Measurements from ENCODE around the gene ME3. TPM values are rescaled to one million over a fixed set of nuclear protein-coding genes. Genes with fewer than 3 reads are reported as not detected.

ME3 gene
- total RNA-seq, 2 experiments from 2014 or later: not detected

DNA sequence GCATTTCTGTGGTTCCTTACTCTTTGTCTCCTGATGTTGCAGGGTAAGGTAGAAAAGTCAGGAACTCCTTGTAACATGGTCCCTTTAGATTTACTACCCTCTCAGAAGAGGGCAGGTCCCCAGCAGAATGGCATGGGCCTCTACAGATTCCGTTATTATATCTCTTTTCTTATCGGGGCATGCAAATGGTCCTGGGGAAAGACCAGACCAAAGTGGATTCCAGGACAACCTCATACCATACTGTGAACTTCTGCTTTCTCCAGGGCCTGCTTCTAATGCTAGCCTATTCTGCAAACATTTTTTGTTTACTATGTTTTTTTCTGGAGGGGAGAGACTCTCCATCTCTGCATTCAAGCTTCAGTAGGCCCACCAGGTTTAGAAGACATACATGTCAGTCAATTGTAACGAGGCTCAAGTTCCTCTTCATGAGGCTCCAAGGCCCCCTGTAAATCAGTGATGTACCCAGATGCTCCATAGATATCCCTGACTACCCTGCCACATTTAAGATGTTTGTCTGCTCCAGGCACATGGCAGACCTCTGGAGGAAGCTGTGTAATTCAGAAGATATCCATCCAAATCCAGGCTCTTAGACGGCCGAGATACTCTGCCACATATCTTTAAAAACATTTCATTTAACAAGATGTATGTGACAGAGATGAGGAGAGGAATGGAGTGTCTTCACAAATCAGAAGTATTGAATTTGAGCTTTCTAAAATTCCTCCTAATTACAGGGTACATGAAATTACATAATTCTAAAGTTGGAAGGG, 8.5 kb upstream of the ME3 start:
- TF ChIP-seq, protein P1, sequence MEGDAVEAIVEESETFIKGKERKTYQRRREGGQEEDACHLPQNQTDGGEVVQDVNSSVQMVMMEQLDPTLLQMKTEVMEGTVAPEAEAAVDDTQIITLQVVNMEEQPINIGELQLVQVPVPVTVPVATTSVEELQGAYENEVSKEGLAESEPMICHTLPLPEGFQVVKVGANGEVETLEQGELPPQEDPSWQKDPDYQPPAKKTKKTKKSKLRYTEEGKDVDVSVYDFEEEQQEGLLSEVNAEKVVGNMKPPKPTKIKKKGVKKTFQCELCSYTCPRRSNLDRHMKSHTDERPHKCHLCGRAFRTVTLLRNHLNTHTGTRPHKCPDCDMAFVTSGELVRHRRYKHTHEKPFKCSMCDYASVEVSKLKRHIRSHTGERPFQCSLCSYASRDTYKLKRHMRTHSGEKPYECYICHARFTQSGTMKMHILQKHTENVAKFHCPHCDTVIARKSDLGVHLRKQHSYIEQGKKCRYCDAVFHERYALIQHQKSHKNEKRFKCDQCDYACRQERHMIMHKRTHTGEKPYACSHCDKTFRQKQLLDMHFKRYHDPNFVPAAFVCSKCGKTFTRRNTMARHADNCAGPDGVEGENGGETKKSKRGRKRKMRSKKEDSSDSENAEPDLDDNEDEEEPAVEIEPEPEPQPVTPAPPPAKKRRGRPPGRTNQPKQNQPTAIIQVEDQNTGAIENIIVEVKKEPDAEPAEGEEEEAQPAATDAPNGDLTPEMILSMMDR (conservative IDR thresholded peaks at IDR 0.05; ENCODE audit: low read length): no peak
- TF ChIP-seq EZH2phosphoT487 (IDR thresholded peaks at IDR 0.05; ENCODE audit: borderline replicate concordance, low read depth, low read length): no peak
- Histone ChIP-seq H4K20me1 (ENCODE audit: insufficient read depth, low read length) (no peaks in the 10 kb centered on the region), H3K79me2 (ENCODE audit: insufficient read depth, low read depth, low read length) (no peaks in the 10 kb centered on the region), H3K27ac (ENCODE audit: low read depth, low read length, poor library complexity, severe bottlenecking) (no peak overlapping the region), H3K4me2 (ENCODE audit: low read length) (no peak overlapping the region), H2AFZ (ENCODE audit: low read length) (no peak overlapping the region), H3K9me2 (ENCODE audit: insufficient read depth, low read length) (no peaks in the 10 kb centered on the region), H3K4me1 (ENCODE audit: insufficient read depth, low read length, poor library complexity, severe bottlenecking) (no peaks in the 10 kb centered on the region), H3K9me3 (ENCODE audit: low read length) (no peaks in the 10 kb centered on the region), H3K4me3 (ENCODE audit: low read depth, low read length, poor library complexity, severe bottlenecking) (no peak overlapping the region), H3K36me3 (ENCODE audit: insufficient read depth, low read length) (no peaks in the 10 kb centered on the region)
- intact Hi-C loops (cut with micrococcal nuclease; ENCODE audit: unreplicated experiment): no loop called here
- POLR2A ChIA-PET: interaction anchor here (0.8 to 1.0 kb wide), 2 partner anchors 10 to 12 kb away, joined by 3 read pairs; no protein-coding TSS in a partner anchor
- DNase-seq (ENCODE audit: low spot score): no peak
- no TSS peak for BruUV-seq (replicated peaks)
- CTCF ChIA-PET (ENCODE audit: unreplicated experiment): no interaction called here

- H3K36me3 ChIP-seq (ENCODE audit: insufficient read depth, low read length): no peaks in the 10 kb centered on the region
- no peak for TF ChIP-seq EZH2phosphoT487 (IDR thresholded peaks at IDR 0.05; ENCODE audit: borderline replicate concordance, low read depth, low read length)
- TF ChIP-seq, protein P1 (conservative IDR thresholded peaks at IDR 0.05; ENCODE audit: low read length): no peak
- H3K4me2 ChIP-seq (ENCODE audit: low read length): no peak overlapping the region
- no TSS peak for BruUV-seq (replicated peaks)
- ChIA-PET POLR2A (interaction anchor here (0.6 kb wide), 1 partner anchor 21 kb away, joined by 3 read pairs; no protein-coding TSS in a partner anchor), CTCF (ENCODE audit: unreplicated experiment) (no interaction called here)
- DNase-seq (ENCODE audit: low spot score): no peak
- H4K20me1 ChIP-seq (ENCODE audit: insufficient read depth, low read length): no peaks in the 10 kb centered on the region
- no peak overlapping the region for H3K4me3 ChIP-seq (ENCODE audit: low read depth, low read length, poor library complexity, severe bottlenecking)
- no peak overlapping the region for H3K27ac ChIP-seq (ENCODE audit: low read depth, low read length, poor library complexity, severe bottlenecking)
- H3K9me3 ChIP-seq (ENCODE audit: low read length): no peaks in the 10 kb centered on the region
- intact Hi-C loops (cut with micrococcal nuclease; ENCODE audit: unreplicated experiment): no loop called here
- no peak overlapping the region for H2AFZ ChIP-seq (ENCODE audit: low read length)
- no peaks in the 10 kb centered on the region for H3K4me1 ChIP-seq (ENCODE audit: insufficient read depth, low read length, poor library complexity, severe bottlenecking)
- H3K79me2 ChIP-seq (ENCODE audit: insufficient read depth, low read depth, low read length): no peaks in the 10 kb centered on the region
- H3K9me2 ChIP-seq (ENCODE audit: insufficient read depth, low read length): no peaks in the 10 kb centered on the region
These were observed 6.4 kb upstream of the ME3 start for GRCh38 chr11:86678823-86679222.

DNA sequence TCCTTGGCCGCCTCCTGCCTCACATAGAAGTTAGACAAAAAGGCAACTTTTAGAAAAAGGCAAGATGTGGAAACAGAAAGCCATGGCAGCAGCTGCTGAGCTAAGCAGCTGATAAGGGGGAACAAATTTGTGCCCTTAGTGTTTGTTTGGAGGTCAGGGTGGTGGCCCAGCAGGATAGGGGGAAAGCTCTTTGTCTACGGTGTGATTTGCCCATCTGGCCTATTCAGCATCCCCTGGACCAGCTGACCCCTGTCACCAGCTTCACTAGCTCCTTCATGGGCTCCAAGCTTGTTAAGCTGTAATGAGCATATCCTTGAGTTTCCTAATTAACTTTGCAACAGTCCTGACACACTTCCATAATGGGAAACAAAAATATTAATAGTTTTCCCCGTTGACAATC, 5.9 kb upstream of the ME3 start:
- Histone ChIP-seq H3K79me2 (ENCODE audit: insufficient read depth, low read depth, low read length) (no peaks in the 10 kb centered on the region), H3K36me3 (ENCODE audit: insufficient read depth, low read length) (no peaks in the 10 kb centered on the region), H4K20me1 (ENCODE audit: insufficient read depth, low read length) (no peaks in the 10 kb centered on the region), H3K27ac (ENCODE audit: low read depth, low read length, poor library complexity, severe bottlenecking) (no peak overlapping the region), H3K4me2 (ENCODE audit: low read length) (no peak overlapping the region), H3K9me2 (ENCODE audit: insufficient read depth, low read length) (no peaks in the 10 kb centered on the region), H2AFZ (ENCODE audit: low read length) (no peak overlapping the region), H3K4me3 (ENCODE audit: low read depth, low read length, poor library complexity, severe bottlenecking) (no peak overlapping the region), H3K4me1 (ENCODE audit: insufficient read depth, low read length, poor library complexity, severe bottlenecking) (no peaks in the 10 kb centered on the region), H3K9me3 (ENCODE audit: low read length) (no peaks in the 10 kb centered on the region)
- ChIA-PET CTCF (ENCODE audit: unreplicated experiment) (no interaction called here), POLR2A (interaction anchor here (0.6 kb wide), 1 partner anchor 21 kb away, joined by 3 read pairs; no protein-coding TSS in a partner anchor)
- BruUV-seq (replicated peaks): no TSS peak
- DNase-seq (ENCODE audit: low spot score): no peak
- intact Hi-C loops (cut with micrococcal nuclease; ENCODE audit: unreplicated experiment): no loop called here
- no peak for TF ChIP-seq EZH2phosphoT487 (IDR thresholded peaks at IDR 0.05; ENCODE audit: borderline replicate concordance, low read depth, low read length)
- TF ChIP-seq, protein P1 (conservative IDR thresholded peaks at IDR 0.05; ENCODE audit: low read length): no peak
